Measurements from ENCODE around the gene MPIG6B.

MPIG6B gene

DNA sequence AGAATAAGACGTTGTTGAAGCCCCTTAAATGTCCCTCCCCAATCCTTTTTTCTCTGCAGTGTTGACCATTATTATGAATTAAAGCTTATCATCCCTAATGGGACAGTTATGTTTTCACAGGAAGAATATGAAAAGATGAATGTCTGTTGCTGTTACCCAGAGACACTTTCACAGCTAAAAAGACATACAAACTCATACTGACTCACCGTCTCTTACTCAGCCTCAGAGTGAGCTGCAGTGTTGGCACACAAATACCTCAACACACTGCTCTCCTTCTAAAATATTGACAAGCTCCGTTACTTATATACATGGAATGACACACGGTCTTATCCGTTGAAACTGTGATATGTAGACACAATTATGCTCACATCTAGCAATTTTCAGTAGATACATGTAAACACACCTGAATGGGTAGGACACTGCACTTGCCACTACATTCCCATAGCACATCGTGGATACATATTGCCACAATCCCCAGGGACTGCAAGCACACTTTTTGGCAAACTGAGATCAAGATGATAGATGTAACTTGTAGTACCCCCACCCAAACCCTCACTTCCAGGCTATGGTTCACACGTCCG, 29.7 kb downstream of the MPIG6B start:
- no peak for TF ChIP-seq CTCF (IDR thresholded peaks at IDR 0.05; ENCODE audit: low read depth, low read length)

GRCh38 chr6:31758281-31758680, 35.1 kb downstream of the MPIG6B start:
- no peak for DNase-seq (ENCODE audit: extremely low read depth, low read depth)
- no peak for TF ChIP-seq CTCF (IDR thresholded peaks at IDR 0.05; ENCODE audit: low read depth, low read length)

More for the DNA sequence above, 29.7 kb downstream of the MPIG6B start:
- DNase-seq (ENCODE audit: extremely low read depth, low read depth), result no peak

DNA sequence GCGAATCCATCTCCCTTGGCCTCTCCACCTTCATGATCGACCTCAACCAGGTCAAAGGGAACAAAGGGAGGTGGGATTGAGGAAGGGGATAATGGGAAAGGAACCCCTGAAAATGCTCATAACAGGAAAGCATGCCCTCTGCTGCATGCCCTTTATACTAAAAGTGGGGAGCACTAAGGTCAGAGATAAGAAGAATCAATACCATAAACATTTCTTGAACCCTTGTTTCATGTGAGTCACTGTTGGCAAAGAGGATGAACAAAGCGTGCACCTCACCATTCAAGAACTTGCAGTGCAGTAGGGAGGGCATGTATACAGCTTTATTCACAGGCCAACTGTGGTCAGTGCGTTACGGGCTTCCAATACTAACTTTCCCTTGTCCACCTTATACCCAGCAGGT, 37.6 kb downstream of the MPIG6B start:
- TF ChIP-seq CTCF (IDR thresholded peaks at IDR 0.05; ENCODE audit: low read depth, low read length), result no peak
- DNase-seq (ENCODE audit: extremely low read depth, low read depth), result no peak

- no peak for TF ChIP-seq CTCF (IDR thresholded peaks at IDR 0.05; ENCODE audit: low read depth, low read length)
- no peak for DNase-seq (ENCODE audit: extremely low read depth, low read depth)
Measured at GRCh38 chr6:31761343-31761742, 38.2 kb downstream of the MPIG6B start.

GRCh38 chr6:31762356-31762755, 39.2 kb downstream of the MPIG6B start, which contains the start of gene SAPCD1:
Gene SAPCD1 (plus strand): TSS chr6:31762656. CDS start chr6:31763055, 399 bp downstream.
- TF ChIP-seq CTCF (IDR thresholded peaks at IDR 0.05; ENCODE audit: low read depth, low read length), result no peak
- DNase-seq (ENCODE audit: extremely low read depth, low read depth), result no peak

DNA sequence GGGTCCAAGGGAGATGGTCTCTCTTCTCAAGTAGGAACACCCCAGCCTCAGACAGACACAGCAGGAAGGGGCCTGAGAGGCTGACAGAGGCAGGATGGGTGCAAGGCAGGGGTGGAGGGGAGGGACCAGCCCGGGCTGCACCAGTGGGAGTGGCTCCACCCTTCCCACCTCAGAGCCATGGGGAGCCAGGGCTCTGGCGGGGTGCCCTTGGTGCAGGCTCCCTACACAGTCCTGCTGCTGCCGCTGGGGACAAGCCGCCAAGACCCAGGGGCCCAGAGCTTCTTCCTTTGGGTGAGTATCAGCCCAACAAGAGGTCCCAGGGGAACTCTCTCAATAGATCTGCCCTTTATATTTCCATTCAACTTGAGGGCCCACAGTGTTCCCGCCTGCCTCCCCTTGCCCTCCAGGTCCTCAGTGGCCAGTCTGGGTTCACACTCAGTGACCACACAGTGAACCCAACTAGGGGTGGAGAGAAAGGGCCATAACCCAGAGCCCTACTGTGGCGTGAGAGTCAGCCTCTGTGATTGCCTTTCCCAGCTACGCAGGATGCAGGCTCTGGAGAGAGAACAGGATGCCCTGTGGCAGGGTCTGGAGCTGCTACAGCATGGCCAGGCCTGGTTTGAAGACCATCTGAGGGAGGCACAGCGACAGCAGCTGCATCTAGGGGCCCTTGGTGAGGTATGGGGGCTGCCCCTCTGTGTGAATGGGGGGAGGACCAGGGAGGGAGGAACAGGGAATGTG, 39.9 kb downstream of the MPIG6B start:
- no peak for DNase-seq (ENCODE audit: extremely low read depth, low read depth)
- TF ChIP-seq CTCF (IDR thresholded peaks at IDR 0.05; ENCODE audit: low read depth, low read length), result no peak

DNA sequence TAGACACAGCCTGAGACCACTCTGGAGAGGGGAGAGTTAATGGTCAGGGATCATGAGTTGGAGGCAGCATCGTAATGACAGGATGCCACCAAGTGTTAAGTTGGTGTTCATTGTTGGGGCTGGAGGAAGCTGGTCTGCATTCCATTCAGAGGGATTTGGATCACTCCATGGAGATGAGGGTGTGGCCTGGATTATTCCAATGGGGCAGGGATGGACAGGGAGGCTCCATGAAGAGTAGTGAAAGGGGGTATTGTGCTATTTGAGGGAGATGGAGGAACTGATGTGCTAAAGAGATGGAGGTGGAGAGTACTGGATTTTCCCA, 40.4 kb downstream of the MPIG6B start:
- no peak for TF ChIP-seq CTCF (IDR thresholded peaks at IDR 0.05; ENCODE audit: low read depth, low read length)
- no peak for DNase-seq (ENCODE audit: extremely low read depth, low read depth)

Data from AG09319 (cell line).